Lower leg skin (tissue), 4 donors: ENCODE data around the gene CEP135. TPM values are rescaled to one million over a fixed set of nuclear protein-coding genes. Genes with fewer than 3 reads are reported as not detected.

Source experiments
- DNase-seq, 2 donors: peaks; one replicate each; pipeline ENCODE4 v3.0.0-alpha.2; 2019; ENCODE audit warnings: low spot score in 2 of 2
- H3K4me3 ChIP-seq: fragments of 200-600 bp; sonication (generic); 2 replicates; pipeline ENCODE4 v1.5.1; 2017; ENCODE audit warnings: mild to moderate bottlenecking, low read depth; ENCODE audit not compliant: poor library complexity, severe bottlenecking
- POLR2A ChIP-seq, 2 donors: fragments of 450-650 bp; IDR thresholded peaks; one replicate each; pipeline ENCODE4 v1.6.1; 2016 to 2017; ENCODE audit warnings: antibody characterized with exemption in 2 of 2, mild to moderate bottlenecking in 1 of 2, moderate library complexity in 1 of 2
- WGBS, 2 donors: methylation state at CpG; one replicate each; pipeline ENCODE4 v1.1.5; 2018; 5-methylcytosine and 5-hydroxymethylcytosine counted together
- intact Hi-C: fragments of 100-400 bp; cut with DNase I; formaldehyde crosslinking; loops from one replicate; pipeline ENCODE4 v1.15.0; 2023; ENCODE audit warnings: low total_unique reads
- total RNA-seq, 4 donors: library from RNA; depleted of rRNA; stranded (reverse); fragments of >200 nt; gene quantifications; one replicate each; pipeline ENCODE4 v1.1.0, GENCODE V29; 2016
- TF ChIP-seq, protein P1 (sequence below), 3 donors: fragments of 450-650 bp; IDR thresholded peaks; one replicate each; pipeline ENCODE4 v1.5.1; 2016; ENCODE audit warnings: antibody characterized with exemption in 3 of 3, mild to moderate bottlenecking in 3 of 3, moderate library complexity in 2 of 3

Gene CEP135
- total RNA-seq, 4 donors from 2014 or later = 3.5 to 5.3 (median 3.7) TPM

DNA sequence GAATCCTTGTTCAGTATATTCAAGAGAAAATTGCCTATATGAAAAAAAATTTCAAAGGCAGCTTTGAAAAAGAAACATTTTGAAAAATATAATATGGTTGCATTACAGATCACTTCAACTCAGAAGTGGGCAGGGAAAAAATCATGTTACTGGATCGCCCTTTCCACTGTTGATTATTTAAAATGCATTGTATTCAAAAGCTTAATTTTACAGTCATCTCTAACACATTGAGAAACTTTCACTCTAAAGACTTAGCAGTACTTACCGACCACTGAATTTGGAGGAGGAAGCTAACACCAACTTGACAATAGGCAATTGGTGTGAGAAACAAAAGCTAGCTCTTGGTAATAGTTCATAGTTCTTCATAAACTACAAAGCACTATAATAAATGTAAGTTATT is 101.9 kb downstream of the CEP135 start:
- intact Hi-C loops = no loop called here
- no peak for DNase-seq
- no peak overlapping the region for H3K4me3 ChIP-seq
- TF ChIP-seq, protein P1, sequence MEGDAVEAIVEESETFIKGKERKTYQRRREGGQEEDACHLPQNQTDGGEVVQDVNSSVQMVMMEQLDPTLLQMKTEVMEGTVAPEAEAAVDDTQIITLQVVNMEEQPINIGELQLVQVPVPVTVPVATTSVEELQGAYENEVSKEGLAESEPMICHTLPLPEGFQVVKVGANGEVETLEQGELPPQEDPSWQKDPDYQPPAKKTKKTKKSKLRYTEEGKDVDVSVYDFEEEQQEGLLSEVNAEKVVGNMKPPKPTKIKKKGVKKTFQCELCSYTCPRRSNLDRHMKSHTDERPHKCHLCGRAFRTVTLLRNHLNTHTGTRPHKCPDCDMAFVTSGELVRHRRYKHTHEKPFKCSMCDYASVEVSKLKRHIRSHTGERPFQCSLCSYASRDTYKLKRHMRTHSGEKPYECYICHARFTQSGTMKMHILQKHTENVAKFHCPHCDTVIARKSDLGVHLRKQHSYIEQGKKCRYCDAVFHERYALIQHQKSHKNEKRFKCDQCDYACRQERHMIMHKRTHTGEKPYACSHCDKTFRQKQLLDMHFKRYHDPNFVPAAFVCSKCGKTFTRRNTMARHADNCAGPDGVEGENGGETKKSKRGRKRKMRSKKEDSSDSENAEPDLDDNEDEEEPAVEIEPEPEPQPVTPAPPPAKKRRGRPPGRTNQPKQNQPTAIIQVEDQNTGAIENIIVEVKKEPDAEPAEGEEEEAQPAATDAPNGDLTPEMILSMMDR (IDR thresholded peaks at IDR 0.05) = no peak
- TF ChIP-seq POLR2A (IDR thresholded peaks at IDR 0.05) = no peak
- WGBS, 2 donors = 53 to 58% methylated on average over 2 of the region's 2 CpGs

DNA sequence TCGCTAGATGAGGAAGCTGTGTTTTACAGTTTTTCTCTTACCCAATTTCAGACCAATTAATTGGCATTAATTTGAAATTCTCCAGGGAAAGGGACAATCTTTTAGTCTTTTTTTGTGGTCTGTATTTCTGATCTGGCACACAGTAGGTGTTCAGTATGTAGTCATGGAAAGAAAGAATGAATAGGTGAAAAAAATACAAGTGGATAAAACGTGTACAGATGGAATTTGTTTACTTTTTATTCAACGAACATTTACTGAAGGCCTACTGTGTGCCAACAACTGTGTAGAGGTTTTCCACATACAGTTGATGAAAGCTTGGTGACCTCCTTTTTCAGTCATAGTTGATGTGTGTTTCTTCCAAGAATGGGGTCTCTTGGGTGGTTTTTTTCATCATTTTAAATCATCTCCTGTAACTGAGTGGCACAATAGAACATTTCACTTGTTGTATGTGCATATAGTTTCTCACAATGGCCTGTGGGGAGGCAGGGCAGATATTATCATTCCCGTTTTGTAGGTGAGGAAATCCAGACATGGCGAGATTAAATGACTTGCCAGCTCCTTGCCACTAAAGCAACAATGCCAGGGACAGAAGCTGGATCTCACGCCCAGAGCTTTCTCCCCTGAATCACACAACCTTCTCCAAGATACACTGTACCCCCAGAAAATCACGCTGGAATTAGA is 102.4 kb downstream of the CEP135 start:
- no peak for DNase-seq
- 73 to 78% methylated on average over 7 of the region's 7 CpGs for WGBS, 2 donors
- intact Hi-C loops = no loop called here
- TF ChIP-seq, protein P1 (IDR thresholded peaks at IDR 0.05) = no peak
- TF ChIP-seq POLR2A (IDR thresholded peaks at IDR 0.05) = no peak
- no peak overlapping the region for H3K4me3 ChIP-seq

DNA sequence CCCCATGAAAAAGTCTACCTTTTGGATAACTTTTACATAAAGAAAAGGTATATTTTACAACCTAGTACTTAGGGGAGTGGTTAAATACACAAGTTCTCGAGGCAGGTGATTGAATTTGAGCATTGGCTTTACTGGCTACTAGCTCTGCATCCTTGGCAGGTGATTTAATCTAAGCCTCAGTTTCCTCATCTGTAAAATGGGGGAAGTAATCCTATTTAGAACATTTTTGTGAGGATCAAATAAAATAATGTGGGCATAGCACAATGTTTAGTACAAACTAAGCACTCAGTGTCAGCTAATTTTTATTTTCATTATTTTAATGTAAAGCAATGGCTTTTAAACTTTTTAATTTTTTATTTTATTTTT is 102.9 kb downstream of the CEP135 start:
- 94 to 95% methylated on average over 1 of the region's 1 CpG for WGBS, 2 donors
- TF ChIP-seq POLR2A (IDR thresholded peaks at IDR 0.05) = no peak
- TF ChIP-seq, protein P1 (IDR thresholded peaks at IDR 0.05) = no peak
- DNase-seq = no peak
- intact Hi-C loops = no loop called here
- H3K4me3 ChIP-seq = no peak overlapping the region

DNA sequence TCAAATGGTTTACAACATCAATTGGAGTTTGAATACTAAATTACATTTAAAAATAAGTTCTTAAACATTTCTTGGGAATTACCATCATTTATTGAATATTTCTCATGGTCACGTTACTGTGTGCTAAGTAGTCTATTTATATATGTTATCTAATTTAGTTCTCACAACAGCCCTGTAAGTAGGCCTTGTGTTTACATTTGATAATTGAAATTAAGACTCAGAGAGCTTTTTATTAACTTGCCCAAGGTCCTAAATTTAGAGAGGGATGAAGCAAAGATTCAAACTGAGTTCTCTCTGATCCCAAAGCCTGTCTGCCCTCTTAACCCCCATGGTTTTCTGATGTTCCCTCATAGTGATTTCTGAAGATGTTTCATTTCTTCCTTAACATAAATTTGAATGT is 103.7 kb downstream of the CEP135 start:
- WGBS, 2 donors = 90 to 96% methylated on average over 1 of the region's 1 CpG
- intact Hi-C loops = no loop called here
- H3K4me3 ChIP-seq = no peak overlapping the region
- TF ChIP-seq, protein P1 (IDR thresholded peaks at IDR 0.05) = no peak
- TF ChIP-seq POLR2A (IDR thresholded peaks at IDR 0.05) = no peak
- DNase-seq = no peak

DNA sequence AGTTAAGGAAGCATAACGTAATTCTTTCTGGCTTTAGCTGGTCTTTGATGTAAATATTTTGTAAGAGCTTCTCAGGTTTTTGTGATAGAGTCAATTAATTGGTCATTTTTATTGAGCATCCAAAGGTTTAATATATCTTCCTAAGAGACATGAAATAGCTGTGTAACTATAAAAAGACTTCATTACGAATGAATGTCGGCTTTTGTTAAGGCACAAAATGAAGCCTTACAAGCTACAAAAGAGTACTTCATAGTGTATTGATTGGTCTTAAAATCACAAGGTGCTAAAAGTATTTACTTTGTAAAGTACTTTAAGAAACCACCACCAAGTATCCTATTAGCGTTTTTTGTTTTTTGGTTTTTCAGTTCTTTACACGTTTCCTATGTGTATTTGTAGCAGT is 104.2 kb downstream of the CEP135 start:
- H3K4me3 ChIP-seq = no peak overlapping the region
- intact Hi-C loops = no loop called here
- no peak for DNase-seq
- TF ChIP-seq, protein P1 (IDR thresholded peaks at IDR 0.05) = no peak
- no peak for TF ChIP-seq POLR2A (IDR thresholded peaks at IDR 0.05)
- WGBS, 2 donors = 89 to 94% methylated on average over 5 of the region's 5 CpGs
